ENCODE results near the gene TBXA2R.

The TBXA2R gene

GRCh38 chr19:3638208-3639193, 31.8 kb upstream of the TBXA2R start:
- no peak overlapping the region for H3K4me3 ChIP-seq (ENCODE audit: low read length)
- TF ChIP-seq CTCF (IDR thresholded peaks at IDR 0.05; ENCODE audit: insufficient read depth, low read depth, low read length, missing control alignments): no peak
- no peak for DNase-seq (ENCODE audit: low read depth)

- no peak overlapping the region for H3K4me3 ChIP-seq (ENCODE audit: low read length)
- no peak for TF ChIP-seq CTCF (IDR thresholded peaks at IDR 0.05; ENCODE audit: insufficient read depth, low read depth, low read length, missing control alignments)
- DNase-seq (ENCODE audit: low read depth): no peak
Observed at GRCh38 chr19:3637621-3638020, 30.9 kb upstream of the TBXA2R start.

- no peak overlapping the region for H3K4me3 ChIP-seq (ENCODE audit: low read length)
- no peak for TF ChIP-seq CTCF (IDR thresholded peaks at IDR 0.05; ENCODE audit: insufficient read depth, low read depth, low read length, missing control alignments)
- no peak for DNase-seq (ENCODE audit: low read depth)
Observed at GRCh38 chr19:3636962-3637361, 30.3 kb upstream of the TBXA2R start.

GRCh38 chr19:3636506-3636905, 29.8 kb upstream of the TBXA2R start:
- DNase-seq (ENCODE audit: low read depth): no peak
- TF ChIP-seq CTCF (IDR thresholded peaks at IDR 0.05; ENCODE audit: insufficient read depth, low read depth, low read length, missing control alignments): no peak
- no peak overlapping the region for H3K4me3 ChIP-seq (ENCODE audit: low read length)

GRCh38 chr19:3634496-3635045, 27.9 kb upstream of the TBXA2R start:
- DNase-seq (ENCODE audit: low read depth): no peak
- TF ChIP-seq CTCF (IDR thresholded peaks at IDR 0.05; ENCODE audit: insufficient read depth, low read depth, low read length, missing control alignments): no peak
- no peak overlapping the region for H3K4me3 ChIP-seq (ENCODE audit: low read length)

GRCh38 chr19:3633559-3633988, 26.9 kb upstream of the TBXA2R start:
- no peak for DNase-seq (ENCODE audit: low read depth)
- TF ChIP-seq CTCF (IDR thresholded peaks at IDR 0.05; ENCODE audit: insufficient read depth, low read depth, low read length, missing control alignments): no peak
- H3K4me3 ChIP-seq (ENCODE audit: low read length): no peak overlapping the region

All from epithelial cell of esophagus (primary cell).